Measurements from ENCODE around the gene SHCBP1L. TPM values are rescaled to one million over a fixed set of nuclear protein-coding genes. Genes with fewer than 3 reads are reported as not detected.

SHCBP1L gene
- total RNA-seq, 1 donor = not detected

DNA sequence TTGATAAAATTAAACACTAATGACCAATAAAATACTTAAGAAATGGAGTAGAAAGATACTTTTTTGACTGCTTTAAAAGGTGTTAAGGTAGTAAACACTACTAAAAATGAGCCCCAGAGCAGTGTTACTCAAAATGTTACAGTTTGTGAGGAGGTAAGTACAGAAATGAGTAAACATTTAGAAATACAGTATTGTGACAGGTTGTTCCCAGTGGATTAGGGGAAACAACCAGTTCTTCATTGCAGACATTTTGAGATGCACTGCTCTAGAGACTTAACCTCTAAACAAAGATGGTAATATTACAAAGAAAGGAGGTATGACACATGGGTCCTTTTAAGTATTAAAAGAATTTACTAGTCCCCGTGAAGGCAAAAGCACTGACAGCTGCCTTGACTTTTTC lies 101.1 kb downstream of the SHCBP1L start:
- no peak for DNase-seq (ENCODE audit: low read depth)
- TF ChIP-seq, protein P1, sequence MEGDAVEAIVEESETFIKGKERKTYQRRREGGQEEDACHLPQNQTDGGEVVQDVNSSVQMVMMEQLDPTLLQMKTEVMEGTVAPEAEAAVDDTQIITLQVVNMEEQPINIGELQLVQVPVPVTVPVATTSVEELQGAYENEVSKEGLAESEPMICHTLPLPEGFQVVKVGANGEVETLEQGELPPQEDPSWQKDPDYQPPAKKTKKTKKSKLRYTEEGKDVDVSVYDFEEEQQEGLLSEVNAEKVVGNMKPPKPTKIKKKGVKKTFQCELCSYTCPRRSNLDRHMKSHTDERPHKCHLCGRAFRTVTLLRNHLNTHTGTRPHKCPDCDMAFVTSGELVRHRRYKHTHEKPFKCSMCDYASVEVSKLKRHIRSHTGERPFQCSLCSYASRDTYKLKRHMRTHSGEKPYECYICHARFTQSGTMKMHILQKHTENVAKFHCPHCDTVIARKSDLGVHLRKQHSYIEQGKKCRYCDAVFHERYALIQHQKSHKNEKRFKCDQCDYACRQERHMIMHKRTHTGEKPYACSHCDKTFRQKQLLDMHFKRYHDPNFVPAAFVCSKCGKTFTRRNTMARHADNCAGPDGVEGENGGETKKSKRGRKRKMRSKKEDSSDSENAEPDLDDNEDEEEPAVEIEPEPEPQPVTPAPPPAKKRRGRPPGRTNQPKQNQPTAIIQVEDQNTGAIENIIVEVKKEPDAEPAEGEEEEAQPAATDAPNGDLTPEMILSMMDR (IDR thresholded peaks at IDR 0.05; ENCODE audit: insufficient read depth, low read length) = no peak
- H3K4me3 ChIP-seq (ENCODE audit: low read depth, low read length) = no peak overlapping the region

DNA sequence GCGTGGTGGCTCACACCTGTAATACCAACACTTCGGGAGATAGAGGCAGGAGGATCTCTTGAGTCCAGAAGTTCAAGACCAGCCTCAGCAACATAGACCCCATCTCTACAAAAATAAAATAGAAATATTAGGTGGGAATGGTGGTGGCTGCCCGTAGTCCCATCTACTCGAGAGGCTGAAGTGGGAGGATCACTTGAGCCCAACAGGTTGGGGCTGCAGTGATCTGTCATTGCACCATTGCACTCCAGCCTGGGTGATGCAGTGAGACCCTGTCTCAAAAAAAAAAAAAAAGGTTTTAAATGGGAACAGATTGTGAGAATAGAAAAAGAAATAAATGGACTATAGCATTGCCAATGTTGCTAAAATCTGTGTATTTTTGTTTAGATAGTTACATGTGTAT lies 102.6 kb downstream of the SHCBP1L start:
- DNase-seq (ENCODE audit: low read depth) = no peak
- TF ChIP-seq, protein P1 (IDR thresholded peaks at IDR 0.05; ENCODE audit: insufficient read depth, low read length) = no peak
- no peak overlapping the region for H3K4me3 ChIP-seq (ENCODE audit: low read depth, low read length)

Small RNA genes within 50 kb of the gene (small RNA-seq; reads per million reads assigned to genes)
- gene HMGN1P4 (not detected), gene RNU6-41P (not detected)

Other genes starting within 250 kb of the SHCBP1L start
- gene NPL, start 163.4 kb downstream of the SHCBP1L start, total RNA-seq (ENCODE audit: low replicate concordance) = 2.3 and 3.8 TPM in 2 replicates
- gene DHX9, start 113.8 kb downstream of the SHCBP1L start, total RNA-seq (ENCODE audit: low replicate concordance) = 121 and 153 TPM in 2 replicates
- gene LAMC1, start 70.3 kb upstream of the SHCBP1L start, total RNA-seq (ENCODE audit: low replicate concordance) = 564 and 789 TPM in 2 replicates
- 2.0 and 2.8 TPM in 2 replicates for gene LAMC2, start 233.1 kb upstream of the SHCBP1L start, total RNA-seq (ENCODE audit: low replicate concordance)

All from fibroblast of the aortic adventitia (primary cell).